ENCODE data around the gene TACR1.

GRCh38 chr2:75134860-75135259 is 64.5 kb downstream of the TACR1 start:
- TF ChIP-seq TEAD4 (IDR thresholded peaks at IDR 0.05) (no peak), REST (IDR thresholded peaks at IDR 0.05; ENCODE audit: low read depth) (no peak), YY1 (IDR thresholded peaks at IDR 0.05; ENCODE audit: low read depth) (no peak), RAD21 (IDR thresholded peaks at IDR 0.05; ENCODE audit: low read depth) (no peak), TAF1 (IDR thresholded peaks at IDR 0.05; ENCODE audit: low read depth) (no peak), USF1 (IDR thresholded peaks at IDR 0.05) (no peak), EGR1 (IDR thresholded peaks at IDR 0.05) (no peak)
